Endodermal cell (in vitro differentiated cells): Measurements from ENCODE around the gene LEMD1. TPM values are rescaled to one million over a fixed set of nuclear protein-coding genes. Genes with fewer than 3 reads are reported as not detected.
A peak's percentile ranks its signal among the peaks of the same experiment; 100 is the strongest.

ENCODE experiments used
- DNase-seq: peaks from one replicate; pipeline ENCODE4 v3.0.0-alpha.2; 2017
- H3K27ac ChIP-seq: 2 replicates; pipeline ENCODE4 v1.5.1; 2013; ENCODE audit warnings: mild to moderate bottlenecking, low read depth, low read length, moderate library complexity
- H3K27me3 ChIP-seq: 2 replicates; pipeline ENCODE4 v1.6.1; 2013; ENCODE audit warnings: mild to moderate bottlenecking, low read length, moderate library complexity; ENCODE audit not compliant: insufficient read depth, control insufficient read depth, poor library complexity, severe bottlenecking
- H3K36me3 ChIP-seq: 2 replicates; pipeline ENCODE4 v1.7.0; 2013; ENCODE audit warnings: mild to moderate bottlenecking, low read length, moderate library complexity; ENCODE audit not compliant: control insufficient read depth, insufficient read depth
- H3K4me1 ChIP-seq: one replicate; pipeline ENCODE4 v1.7.0; 2013; ENCODE audit warnings: low read length; ENCODE audit not compliant: control insufficient read depth, insufficient read depth
- H3K4me3 ChIP-seq: 2 replicates; pipeline ENCODE4 v1.5.1; 2013; ENCODE audit warnings: mild to moderate bottlenecking, low read length, moderate library complexity
- H3K9ac ChIP-seq: 2 replicates; pipeline ENCODE4 v1.6.1; 2013; ENCODE audit warnings: mild to moderate bottlenecking, low read length, moderate library complexity; ENCODE audit not compliant: poor library complexity, severe bottlenecking; ENCODE audit errors: extremely low read depth
- H3K9me3 ChIP-seq: 2 replicates; pipeline ENCODE4 v1.6.1; 2013; ENCODE audit warnings: mild to moderate bottlenecking, low read length, moderate library complexity; ENCODE audit not compliant: control insufficient read depth
- H3K27ac Mint-ChIP-seq: 2 replicates; pipeline ENCODE4 v1.8.0; 2020; ENCODE audit warnings: mixed read lengths
- H3K27me3 Mint-ChIP-seq: 2 replicates; pipeline ENCODE4 v1.8.0; 2021; ENCODE audit warnings: mild to moderate bottlenecking, mixed read lengths; ENCODE audit not compliant: insufficient read depth
- H3K36me3 Mint-ChIP-seq: 2 replicates; pipeline ENCODE4 v1.8.0; 2020; ENCODE audit warnings: low read depth, mixed read lengths
- H3K4me1 Mint-ChIP-seq: 2 replicates; pipeline ENCODE4 v1.8.0; 2020; ENCODE audit warnings: mixed read lengths
- H3K4me3 Mint-ChIP-seq: 2 replicates; pipeline ENCODE4 v1.8.0; 2020; ENCODE audit warnings: mild to moderate bottlenecking, moderate library complexity, mixed read lengths
- H3K9me3 Mint-ChIP-seq: 2 replicates; pipeline ENCODE4 v1.8.0; 2020; ENCODE audit warnings: mild to moderate bottlenecking, mixed read lengths
- WGBS, 2 experiments: methylation state at CpG; one replicate each; pipeline versions ENCODE4 v1.1.5 to v1.1.7; 2013; ENCODE audit warnings: missing lambda C conversion rate in 2 of 2, mixed read lengths in 1 of 2; ENCODE audit not compliant: insufficient coverage in 1 of 2, insufficient read length in 1 of 2; 5-methylcytosine and 5-hydroxymethylcytosine counted together
- total RNA-seq, 2 donors: library from RNA; stranded (reverse); fragmentation: NEBNext Ultra II Directional in 1 of 2; extraction: Animal tissue kit (Norgen Biotek cat#: 25700) in 1 of 2; gene quantifications; 2 replicates in 1 of 2; 3 replicates in 1 of 2; pipeline ENCODE4 v1.2.1, GENCODE V29; 2021
- TF ChIP-seq, protein P1 (sequence below): fragments of 200-600 bp; sonication (generic); conservative IDR thresholded peaks from 2 replicates; pipeline ENCODE4 v1.5.0; 2021; ENCODE audit warnings: antibody characterized with exemption, mild to moderate bottlenecking

LEMD1 gene
- total RNA-seq, 2 donors from 2014 or later: 13.5 to 16.7 TPM

DNA sequence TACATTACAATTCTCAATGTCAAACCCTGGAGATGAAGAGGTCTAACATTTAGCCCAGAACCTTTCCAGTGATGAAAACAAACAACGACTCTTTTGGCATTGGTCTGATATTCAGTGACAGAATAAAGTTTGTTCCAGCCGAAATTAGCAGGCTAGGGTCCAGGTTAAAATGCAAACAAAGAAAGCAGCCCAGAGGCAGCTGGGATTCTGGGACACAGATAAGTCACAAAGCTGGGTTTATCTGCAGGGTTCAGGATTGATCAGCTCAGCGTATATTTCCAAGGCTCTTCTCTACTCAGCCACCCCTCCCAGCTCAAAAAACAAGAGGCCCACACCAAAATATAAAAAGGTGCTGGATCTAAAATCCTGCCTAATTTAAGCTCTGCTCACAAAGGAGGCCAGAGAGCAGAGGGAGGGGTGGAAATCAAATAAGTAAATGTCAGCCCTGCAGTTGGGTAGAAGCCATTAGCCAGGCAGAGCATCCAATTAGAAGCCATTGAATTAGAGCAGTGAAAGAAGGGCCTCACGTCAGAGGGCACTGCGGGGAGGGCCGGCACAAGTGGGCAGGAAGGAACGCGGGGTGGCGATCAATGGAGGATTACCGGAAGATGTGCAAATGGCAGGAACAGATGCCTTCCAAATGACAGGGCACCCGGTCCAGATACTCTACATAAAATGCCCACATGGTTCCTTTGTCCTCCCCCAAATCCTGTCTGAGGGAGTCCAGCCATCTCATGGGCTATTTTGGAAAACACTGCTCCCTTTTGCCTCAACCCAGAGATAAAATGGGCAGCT is 61.9 kb downstream of the LEMD1 start:
- H3K27ac ChIP-seq: peak overlapping the region; percentile 62
- Mint-ChIP-seq H3K4me3 (no peak overlapping the region), H3K27ac (no peak overlapping the region), H3K27me3 (peaks cover 8% of the 10 kb centered on the region), H3K9me3 (no peaks in the 10 kb centered on the region), H3K4me1 (peaks cover 9% of the 10 kb centered on the region), H3K36me3 (no peaks in the 10 kb centered on the region)
- TF ChIP-seq, protein P1, sequence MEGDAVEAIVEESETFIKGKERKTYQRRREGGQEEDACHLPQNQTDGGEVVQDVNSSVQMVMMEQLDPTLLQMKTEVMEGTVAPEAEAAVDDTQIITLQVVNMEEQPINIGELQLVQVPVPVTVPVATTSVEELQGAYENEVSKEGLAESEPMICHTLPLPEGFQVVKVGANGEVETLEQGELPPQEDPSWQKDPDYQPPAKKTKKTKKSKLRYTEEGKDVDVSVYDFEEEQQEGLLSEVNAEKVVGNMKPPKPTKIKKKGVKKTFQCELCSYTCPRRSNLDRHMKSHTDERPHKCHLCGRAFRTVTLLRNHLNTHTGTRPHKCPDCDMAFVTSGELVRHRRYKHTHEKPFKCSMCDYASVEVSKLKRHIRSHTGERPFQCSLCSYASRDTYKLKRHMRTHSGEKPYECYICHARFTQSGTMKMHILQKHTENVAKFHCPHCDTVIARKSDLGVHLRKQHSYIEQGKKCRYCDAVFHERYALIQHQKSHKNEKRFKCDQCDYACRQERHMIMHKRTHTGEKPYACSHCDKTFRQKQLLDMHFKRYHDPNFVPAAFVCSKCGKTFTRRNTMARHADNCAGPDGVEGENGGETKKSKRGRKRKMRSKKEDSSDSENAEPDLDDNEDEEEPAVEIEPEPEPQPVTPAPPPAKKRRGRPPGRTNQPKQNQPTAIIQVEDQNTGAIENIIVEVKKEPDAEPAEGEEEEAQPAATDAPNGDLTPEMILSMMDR: no peak
- H3K9me3 ChIP-seq: no peaks in the 10 kb centered on the region
- H3K4me3 ChIP-seq: no peak overlapping the region
- 73 to 86% methylated on average over 9 to 11 of the region's 11 CpGs for WGBS, 2 experiments
- H3K27me3 ChIP-seq: no peaks in the 10 kb centered on the region
- peak; percentile 47 for DNase-seq
- H3K4me1 ChIP-seq: peaks cover 3% of the 10 kb centered on the region
- H3K36me3 ChIP-seq: no peaks in the 10 kb centered on the region
- no peak overlapping the region for H3K9ac ChIP-seq

DNA sequence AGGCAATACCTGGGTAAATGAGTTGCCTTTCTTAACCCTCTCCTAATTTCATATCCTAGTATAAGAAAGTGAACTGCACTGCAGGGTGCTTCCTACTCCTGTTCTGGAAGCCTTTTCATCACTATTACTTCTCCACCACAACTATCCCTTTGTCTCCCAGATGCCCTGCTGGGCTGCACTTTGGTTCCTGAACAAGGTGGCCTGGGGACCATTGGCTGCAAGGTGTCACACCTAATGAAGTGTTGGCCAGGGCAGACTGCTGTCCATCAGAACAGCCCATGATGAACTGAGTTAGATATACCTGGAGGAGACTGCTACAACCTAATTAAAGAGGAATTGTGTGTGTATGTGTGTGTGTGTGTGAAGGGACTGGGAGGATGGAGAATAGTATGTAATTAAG is 63.3 kb downstream of the LEMD1 start:
- no peak overlapping the region for H3K4me3 Mint-ChIP-seq
- H3K4me1 Mint-ChIP-seq: peaks cover 15% of the 10 kb centered on the region
- no peak overlapping the region for H3K9ac ChIP-seq
- TF ChIP-seq, protein P1: no peak
- peaks cover 6% of the 10 kb centered on the region for H3K4me1 ChIP-seq
- H3K9me3 ChIP-seq: no peaks in the 10 kb centered on the region
- no peaks in the 10 kb centered on the region for H3K36me3 ChIP-seq
- H3K27ac ChIP-seq: no peak overlapping the region
- H3K36me3 Mint-ChIP-seq: no peaks in the 10 kb centered on the region
- peak; percentile 56 for DNase-seq
- H3K9me3 Mint-ChIP-seq: no peaks in the 10 kb centered on the region
- no peak overlapping the region for H3K27ac Mint-ChIP-seq
- no peak overlapping the region for H3K4me3 ChIP-seq
- H3K27me3 Mint-ChIP-seq: peaks cover 8% of the 10 kb centered on the region
- no peaks in the 10 kb centered on the region for H3K27me3 ChIP-seq

DNA sequence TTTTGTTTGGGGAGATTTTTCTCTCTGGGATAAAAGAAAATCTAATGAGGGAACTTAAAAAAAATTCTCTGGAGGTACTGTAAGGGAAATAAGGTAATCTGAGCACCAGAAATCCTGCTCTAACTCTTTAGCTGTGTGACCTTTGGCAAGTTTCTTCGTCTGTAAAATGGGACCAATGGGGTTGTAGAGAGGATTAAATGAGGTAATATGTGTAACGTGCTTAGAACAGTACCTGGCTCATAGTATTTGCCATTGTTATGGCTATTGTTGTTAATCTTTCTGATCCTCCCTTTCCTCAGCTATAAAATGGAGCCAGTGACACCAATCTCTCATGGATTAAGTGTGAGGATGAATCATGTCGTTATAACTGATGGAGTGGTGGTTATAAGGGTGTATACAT is 64.3 kb downstream of the LEMD1 start:
- H3K4me1 Mint-ChIP-seq: peaks cover 19% of the 10 kb centered on the region
- no peaks in the 10 kb centered on the region for H3K36me3 Mint-ChIP-seq
- no peaks in the 10 kb centered on the region for H3K36me3 ChIP-seq
- H3K4me1 ChIP-seq: peaks cover 6% of the 10 kb centered on the region
- no peak overlapping the region for H3K27ac ChIP-seq
- TF ChIP-seq, protein P1: no peak
- no peak overlapping the region for H3K4me3 Mint-ChIP-seq
- H3K4me3 ChIP-seq: no peak overlapping the region
- H3K9ac ChIP-seq: no peak overlapping the region
- WGBS, 2 experiments: 85 to 93% methylated on average over 2 to 3 of the region's 3 CpGs
- no peaks in the 10 kb centered on the region for H3K9me3 Mint-ChIP-seq
- no peak for DNase-seq
- H3K9me3 ChIP-seq: no peaks in the 10 kb centered on the region
- H3K27ac Mint-ChIP-seq: no peak overlapping the region
- H3K27me3 Mint-ChIP-seq: peaks cover 8% of the 10 kb centered on the region
- H3K27me3 ChIP-seq: no peaks in the 10 kb centered on the region
